ENCODE results near the gene OTOGL.

The OTOGL gene

DNA sequence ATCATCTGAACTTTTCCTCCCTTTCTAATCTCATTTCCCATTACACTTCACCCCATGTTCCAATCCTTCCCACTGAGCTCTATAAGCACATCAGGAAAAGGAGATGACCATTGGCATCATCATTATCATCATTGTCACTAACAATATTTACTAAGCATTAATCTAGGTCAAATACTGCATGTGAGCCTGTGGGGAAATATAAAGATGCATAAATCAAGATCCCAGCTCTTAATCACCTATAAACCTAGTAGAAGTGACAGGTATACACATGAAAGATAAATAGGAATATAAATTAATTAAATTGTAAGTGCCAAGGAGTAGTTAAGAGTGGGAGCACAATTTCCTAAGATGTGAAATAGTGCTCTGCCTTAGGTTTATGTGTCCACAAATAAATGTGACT is 100.6 kb downstream of the OTOGL start:
- ATAC-seq (ENCODE audit: low read depth): no peak
- H3K4me3 ChIP-seq (ENCODE audit: severe bottlenecking): no peak overlapping the region
- peaks cover 3% of the 10 kb centered on the region for H3K4me1 ChIP-seq (ENCODE audit: insufficient read depth, poor library complexity, severe bottlenecking)
- H3K27me3 ChIP-seq (ENCODE audit: insufficient read depth, poor library complexity, severe bottlenecking): no peaks in the 10 kb centered on the region
- TF ChIP-seq, protein P1, sequence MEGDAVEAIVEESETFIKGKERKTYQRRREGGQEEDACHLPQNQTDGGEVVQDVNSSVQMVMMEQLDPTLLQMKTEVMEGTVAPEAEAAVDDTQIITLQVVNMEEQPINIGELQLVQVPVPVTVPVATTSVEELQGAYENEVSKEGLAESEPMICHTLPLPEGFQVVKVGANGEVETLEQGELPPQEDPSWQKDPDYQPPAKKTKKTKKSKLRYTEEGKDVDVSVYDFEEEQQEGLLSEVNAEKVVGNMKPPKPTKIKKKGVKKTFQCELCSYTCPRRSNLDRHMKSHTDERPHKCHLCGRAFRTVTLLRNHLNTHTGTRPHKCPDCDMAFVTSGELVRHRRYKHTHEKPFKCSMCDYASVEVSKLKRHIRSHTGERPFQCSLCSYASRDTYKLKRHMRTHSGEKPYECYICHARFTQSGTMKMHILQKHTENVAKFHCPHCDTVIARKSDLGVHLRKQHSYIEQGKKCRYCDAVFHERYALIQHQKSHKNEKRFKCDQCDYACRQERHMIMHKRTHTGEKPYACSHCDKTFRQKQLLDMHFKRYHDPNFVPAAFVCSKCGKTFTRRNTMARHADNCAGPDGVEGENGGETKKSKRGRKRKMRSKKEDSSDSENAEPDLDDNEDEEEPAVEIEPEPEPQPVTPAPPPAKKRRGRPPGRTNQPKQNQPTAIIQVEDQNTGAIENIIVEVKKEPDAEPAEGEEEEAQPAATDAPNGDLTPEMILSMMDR (IDR thresholded peaks at IDR 0.05; ENCODE audit: poor library complexity, severe bottlenecking): no peak
- H3K9me3 ChIP-seq (ENCODE audit: severe bottlenecking): no peaks in the 10 kb centered on the region
- no peak overlapping the region for H3K27ac ChIP-seq (ENCODE audit: poor library complexity, severe bottlenecking)
- no peak for DNase-seq (ENCODE audit: low spot score)
- H3K36me3 ChIP-seq (ENCODE audit: low read depth): no peaks in the 10 kb centered on the region

DNA sequence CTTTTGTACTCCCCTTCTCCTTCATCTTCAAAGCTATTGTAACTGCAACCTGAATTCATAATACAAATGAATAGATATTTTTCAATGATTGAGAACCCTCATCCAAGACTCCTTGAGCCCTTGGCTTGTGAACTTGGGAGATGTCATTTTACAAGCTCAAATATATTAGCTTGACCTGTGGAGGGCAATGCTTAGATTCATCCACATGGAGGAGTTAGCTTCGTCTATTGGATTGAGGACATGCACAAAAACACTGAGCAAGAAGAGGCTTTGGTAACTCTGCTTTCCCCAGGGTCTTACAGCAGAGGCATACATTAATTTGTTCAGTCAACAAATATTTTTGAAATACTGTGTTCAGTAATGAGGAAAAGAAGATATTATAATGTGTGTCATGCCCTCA is 101.1 kb downstream of the OTOGL start:
- Histone ChIP-seq H3K27me3 (ENCODE audit: insufficient read depth, poor library complexity, severe bottlenecking) (no peaks in the 10 kb centered on the region), H3K9me3 (ENCODE audit: severe bottlenecking) (no peaks in the 10 kb centered on the region), H3K4me3 (ENCODE audit: severe bottlenecking) (no peak overlapping the region), H3K27ac (ENCODE audit: poor library complexity, severe bottlenecking) (no peak overlapping the region), H3K36me3 (ENCODE audit: low read depth) (no peaks in the 10 kb centered on the region), H3K4me1 (ENCODE audit: insufficient read depth, poor library complexity, severe bottlenecking) (peaks cover 2% of the 10 kb centered on the region)
- ATAC-seq (ENCODE audit: low read depth): no peak
- DNase-seq (ENCODE audit: low spot score): no peak
- TF ChIP-seq, protein P1 (IDR thresholded peaks at IDR 0.05; ENCODE audit: poor library complexity, severe bottlenecking): no peak

DNA sequence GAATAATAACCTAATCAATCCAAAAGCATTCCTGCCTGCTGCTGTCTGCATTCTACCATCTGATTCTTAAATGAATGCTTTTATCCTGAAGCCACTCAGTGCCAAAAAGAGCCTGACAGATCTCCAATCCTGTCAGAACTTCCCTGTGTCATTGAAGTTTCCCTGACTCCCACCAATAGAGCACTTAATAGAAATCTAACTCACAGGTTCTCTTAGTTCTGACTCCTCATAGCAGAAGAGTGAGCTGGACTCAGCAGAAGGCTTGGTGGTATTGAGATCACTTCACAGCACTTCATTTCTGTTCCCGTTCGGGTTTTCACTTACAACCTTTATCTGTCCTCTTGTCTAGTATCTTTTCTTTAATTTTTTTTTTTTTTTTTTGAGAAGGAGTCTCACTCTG is 102.6 kb downstream of the OTOGL start:
- ATAC-seq (ENCODE audit: low read depth) (no peak), DNase-seq (ENCODE audit: low spot score) (no peak)
- TF ChIP-seq, protein P1 (IDR thresholded peaks at IDR 0.05; ENCODE audit: poor library complexity, severe bottlenecking): no peak
- Histone ChIP-seq H3K27ac (ENCODE audit: poor library complexity, severe bottlenecking) (no peak overlapping the region), H3K36me3 (ENCODE audit: low read depth) (no peaks in the 10 kb centered on the region), H3K27me3 (ENCODE audit: insufficient read depth, poor library complexity, severe bottlenecking) (no peaks in the 10 kb centered on the region), H3K9me3 (ENCODE audit: severe bottlenecking) (no peaks in the 10 kb centered on the region), H3K4me1 (ENCODE audit: insufficient read depth, poor library complexity, severe bottlenecking) (no peaks in the 10 kb centered on the region), H3K4me3 (ENCODE audit: severe bottlenecking) (no peak overlapping the region)

DNA sequence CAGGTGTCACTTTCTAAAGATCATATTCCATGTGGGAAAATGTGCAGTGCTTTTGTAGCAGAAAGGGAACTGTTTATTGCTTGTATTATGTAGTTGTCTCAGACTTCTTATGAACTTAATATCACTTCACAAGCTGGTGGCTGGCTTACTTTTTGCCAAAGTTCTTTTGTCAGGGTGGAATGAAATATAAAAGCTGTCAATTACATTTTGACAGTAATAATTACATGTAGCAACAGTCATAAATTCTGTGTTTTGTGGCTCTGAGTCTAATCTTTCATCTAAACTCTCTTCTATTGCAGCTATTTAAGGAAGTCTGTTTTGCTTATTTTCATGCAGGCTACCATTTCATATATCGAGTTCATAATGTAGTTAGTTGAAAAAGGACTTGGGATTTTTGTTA is 106.6 kb downstream of the OTOGL start:
- Histone ChIP-seq H3K27me3 (ENCODE audit: insufficient read depth, poor library complexity, severe bottlenecking) (no peaks in the 10 kb centered on the region), H3K4me3 (ENCODE audit: severe bottlenecking) (no peak overlapping the region), H3K27ac (ENCODE audit: poor library complexity, severe bottlenecking) (no peak overlapping the region), H3K4me1 (ENCODE audit: insufficient read depth, poor library complexity, severe bottlenecking) (no peaks in the 10 kb centered on the region), H3K36me3 (ENCODE audit: low read depth) (no peaks in the 10 kb centered on the region), H3K9me3 (ENCODE audit: severe bottlenecking) (no peaks in the 10 kb centered on the region)
- ATAC-seq (ENCODE audit: low read depth) (no peak), DNase-seq (ENCODE audit: low spot score) (no peak)
- TF ChIP-seq, protein P1 (IDR thresholded peaks at IDR 0.05; ENCODE audit: poor library complexity, severe bottlenecking): no peak

DNA sequence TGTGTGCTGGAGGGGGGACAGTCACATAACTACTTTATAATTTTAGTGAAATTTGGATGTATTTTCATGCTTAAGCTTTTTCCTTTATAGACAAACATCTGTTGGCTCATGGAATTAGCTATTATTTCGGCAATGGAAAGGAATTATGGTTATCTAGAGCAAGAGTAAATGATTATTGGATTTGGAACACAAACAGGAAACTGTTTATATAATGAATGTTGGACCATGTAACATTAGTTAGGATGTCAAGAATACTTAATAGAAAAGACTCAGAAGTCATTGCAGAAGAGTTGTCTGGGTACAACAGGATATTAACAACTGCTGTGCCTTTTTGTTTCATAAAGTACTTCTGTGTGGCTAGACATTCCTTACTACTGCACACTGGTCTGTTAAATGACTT is 108.7 kb downstream of the OTOGL start:
- Histone ChIP-seq H3K9me3 (ENCODE audit: severe bottlenecking) (no peaks in the 10 kb centered on the region), H3K4me3 (ENCODE audit: severe bottlenecking) (no peak overlapping the region), H3K27me3 (ENCODE audit: insufficient read depth, poor library complexity, severe bottlenecking) (no peaks in the 10 kb centered on the region), H3K27ac (ENCODE audit: poor library complexity, severe bottlenecking) (no peak overlapping the region), H3K36me3 (ENCODE audit: low read depth) (no peaks in the 10 kb centered on the region), H3K4me1 (ENCODE audit: insufficient read depth, poor library complexity, severe bottlenecking) (no peaks in the 10 kb centered on the region)
- TF ChIP-seq, protein P1 (IDR thresholded peaks at IDR 0.05; ENCODE audit: poor library complexity, severe bottlenecking): no peak
- no peak for DNase-seq (ENCODE audit: low spot score)
- no peak for ATAC-seq (ENCODE audit: low read depth)

Data from RWPE2 (cell line).